ENCODE data around the gene MCF2L2.

- TF ChIP-seq POLR2AphosphoS5 (IDR thresholded peaks at IDR 0.05; ENCODE audit: low read depth, low read length) (no peak), POLR2A (IDR thresholded peaks at IDR 0.05; ENCODE audit: low read depth, low read length) (no peak), SPI1 (IDR thresholded peaks at IDR 0.05; ENCODE audit: low read depth, low read length) (no peak), TAF1 (IDR thresholded peaks at IDR 0.05; ENCODE audit: low read depth, low read length) (no peak)
These were observed 158.1 kb downstream of the MCF2L2 start for GRCh38 chr3:183270344-183270743.

Data from GM12891 (cell line).